NK-92 (cell line): ENCODE results near the gene TWIST1.

Experiments used
- DNase-seq: peaks from one replicate; lab custom pipeline; 2025; ENCODE audit not compliant: unreplicated experiment; lab: John Stamatoyannopoulos, UW

TWIST1 gene

DNA sequence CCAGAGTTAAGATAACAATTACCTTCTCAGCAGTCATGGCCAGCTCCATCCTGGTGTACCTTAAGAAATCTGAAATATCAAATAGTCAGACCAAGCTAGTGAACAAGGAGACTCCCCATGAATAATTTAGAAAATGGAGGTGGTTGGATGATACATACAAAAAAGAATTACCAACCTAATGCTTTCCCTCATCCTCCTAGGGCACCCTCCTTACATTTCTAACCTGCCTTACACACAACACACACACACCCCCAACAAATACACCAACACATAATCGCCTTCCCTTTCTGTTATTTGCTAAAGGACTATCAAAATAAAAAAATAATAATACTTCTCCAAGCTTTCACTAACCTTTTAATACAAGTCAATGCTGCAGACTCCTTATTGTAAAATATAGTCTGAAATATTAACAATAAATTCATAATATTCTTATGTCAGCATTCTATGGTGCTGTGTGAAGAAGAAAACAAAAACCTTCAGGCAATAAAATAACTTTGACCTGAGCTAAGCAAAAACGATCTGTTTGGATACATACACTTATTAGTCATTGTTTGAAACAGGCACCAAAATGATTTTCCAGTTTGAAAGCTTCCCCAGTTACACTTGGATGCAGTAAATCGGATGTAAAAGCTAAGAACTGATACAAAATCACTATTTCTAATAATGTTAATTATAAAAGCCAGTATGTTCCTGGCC lies 3.4 kb downstream of the TWIST1 start:
- no peak for DNase-seq

DNA sequence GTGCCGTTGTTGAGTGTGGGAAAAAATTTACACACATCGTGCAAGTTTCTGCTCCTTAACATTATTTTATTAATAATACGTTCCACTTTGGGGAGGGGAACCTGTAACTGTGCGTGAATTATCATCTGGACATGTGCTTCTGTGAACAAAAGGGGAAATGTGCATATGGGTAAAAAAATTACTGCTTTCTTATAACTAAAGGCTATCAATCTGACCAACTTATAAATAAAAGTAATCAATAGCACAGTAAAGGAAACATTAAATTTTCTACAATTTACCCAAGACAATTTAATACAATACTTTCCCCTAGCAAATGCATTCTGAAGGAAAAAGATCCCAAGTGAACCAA lies 4.5 kb downstream of the TWIST1 start:
- no peak for DNase-seq

DNA sequence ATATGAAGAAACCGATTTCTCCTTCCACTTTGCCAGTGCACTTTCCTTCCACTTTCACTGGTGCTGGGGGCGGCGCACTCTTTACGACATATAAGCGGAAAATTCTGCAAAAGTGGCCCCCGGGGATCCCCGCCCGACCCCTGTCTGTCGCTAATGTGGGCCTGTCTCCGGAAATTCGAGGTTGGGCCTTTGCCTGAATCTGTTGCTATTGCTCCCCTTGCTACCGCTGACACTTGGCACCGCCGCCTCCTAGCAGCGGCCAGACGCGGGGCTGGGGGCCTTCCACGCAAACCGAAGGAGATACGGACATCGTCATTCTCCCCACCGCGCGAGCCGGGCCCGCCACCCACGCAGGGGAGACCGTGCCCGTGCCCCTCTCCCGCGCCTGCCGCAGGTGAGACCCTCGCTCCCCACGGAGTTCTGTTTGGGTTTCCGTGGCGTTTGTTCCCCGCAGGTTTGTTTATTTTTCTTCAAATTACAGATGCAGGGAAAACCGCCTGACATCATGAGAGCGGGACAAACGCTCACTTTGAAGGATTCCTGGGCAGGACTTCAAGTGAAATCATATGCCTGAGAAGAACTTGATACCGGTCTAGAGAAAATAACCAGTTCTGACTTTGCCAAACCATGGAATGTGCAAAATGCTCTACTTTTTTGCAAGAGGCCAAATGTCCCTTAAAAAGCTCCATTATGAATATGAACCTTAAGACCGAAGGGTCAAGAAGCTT lies 5.0 kb downstream of the TWIST1 start:
- no peak for DNase-seq

DNA sequence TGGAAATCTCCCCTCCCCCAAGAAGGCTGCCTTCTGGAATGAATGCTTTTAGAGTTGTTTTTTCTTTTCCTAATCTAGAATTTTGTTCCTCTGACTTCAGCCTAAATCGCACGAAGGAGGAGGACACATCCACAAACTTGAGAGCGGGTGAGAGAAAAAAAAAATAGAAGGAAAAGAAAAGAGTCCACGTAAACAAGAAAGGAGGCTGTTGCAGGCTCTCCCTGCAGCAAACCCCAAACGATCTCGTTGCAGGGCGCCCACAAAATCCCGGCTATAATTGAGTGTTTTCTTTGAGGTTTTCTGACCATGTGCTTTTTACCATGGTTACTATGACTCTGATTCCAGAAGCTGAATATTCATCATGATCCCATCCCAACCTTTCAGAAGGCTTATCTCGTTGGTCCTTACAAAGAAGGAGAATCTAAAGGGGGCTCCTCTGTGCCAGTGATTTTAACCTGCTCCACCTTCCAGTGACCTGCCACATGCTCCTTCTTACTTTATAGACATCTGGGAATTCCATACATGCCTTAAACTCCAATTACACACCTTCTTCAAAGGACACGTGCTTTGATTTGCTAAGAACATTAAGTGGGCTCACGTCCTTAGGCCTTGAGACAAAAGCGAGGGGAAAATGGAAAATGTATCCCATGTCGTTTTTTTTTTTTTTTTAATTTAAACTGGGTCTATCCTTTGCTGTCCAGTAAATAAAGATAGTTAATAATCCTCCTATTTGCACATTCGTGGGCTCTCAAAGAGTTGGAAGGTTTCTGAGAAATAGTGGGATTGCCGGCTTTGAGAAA lies 5.8 kb downstream of the TWIST1 start:
- DNase-seq: no peak

DNA sequence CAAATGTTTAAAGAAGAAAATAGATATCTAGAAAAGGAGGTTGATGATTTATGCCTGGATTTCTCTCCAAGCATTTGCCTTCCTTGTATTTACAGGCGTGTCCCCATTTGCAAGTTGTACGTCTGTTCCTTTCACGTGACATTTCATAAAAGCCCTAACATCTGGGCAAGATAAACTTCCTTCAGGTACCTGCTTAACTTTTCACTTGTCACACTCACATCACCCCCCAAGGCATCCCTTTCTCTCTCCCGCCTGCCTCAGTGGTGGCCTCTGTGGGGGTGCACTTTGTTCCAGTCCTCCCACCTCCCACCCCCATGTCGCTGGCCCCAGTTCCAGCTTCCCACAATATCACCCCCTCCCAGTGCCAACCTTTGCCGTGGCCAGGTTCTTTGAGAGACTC lies 6.7 kb downstream of the TWIST1 start:
- DNase-seq: no peak

DNA sequence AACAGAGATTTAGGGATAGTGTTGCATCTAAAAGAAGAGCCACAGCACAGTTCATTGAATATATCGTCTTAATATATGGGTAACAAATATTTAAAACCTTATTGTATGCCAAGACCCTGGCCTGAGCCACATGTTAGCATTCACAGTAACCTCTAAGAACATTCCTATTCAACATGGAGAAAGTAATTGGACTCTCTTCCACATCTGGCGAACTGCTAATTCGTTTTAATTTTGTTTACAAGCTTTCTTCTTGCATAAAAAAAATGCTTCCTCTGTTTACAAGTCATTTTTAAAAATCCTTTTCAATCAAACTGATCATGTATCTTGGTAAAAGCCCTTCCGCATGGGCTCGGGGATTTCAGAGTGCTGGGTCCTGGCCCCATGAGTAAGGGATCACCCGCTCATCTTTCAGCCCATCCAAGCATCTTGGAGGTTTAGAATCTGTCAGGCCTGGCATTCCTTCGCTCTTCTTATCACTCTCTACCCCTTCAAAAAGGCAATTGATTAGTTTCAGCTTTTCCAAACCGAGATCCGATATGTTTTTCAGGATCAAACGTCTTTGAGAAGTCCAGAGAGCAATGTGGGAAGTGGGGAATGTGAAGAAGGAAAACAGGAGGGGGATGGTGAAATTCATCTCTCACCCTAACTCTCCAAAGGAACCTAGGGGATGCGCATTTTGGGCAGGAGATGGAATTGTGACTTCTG lies 7.3 kb downstream of the TWIST1 start:
- DNase-seq: no peak

DNA sequence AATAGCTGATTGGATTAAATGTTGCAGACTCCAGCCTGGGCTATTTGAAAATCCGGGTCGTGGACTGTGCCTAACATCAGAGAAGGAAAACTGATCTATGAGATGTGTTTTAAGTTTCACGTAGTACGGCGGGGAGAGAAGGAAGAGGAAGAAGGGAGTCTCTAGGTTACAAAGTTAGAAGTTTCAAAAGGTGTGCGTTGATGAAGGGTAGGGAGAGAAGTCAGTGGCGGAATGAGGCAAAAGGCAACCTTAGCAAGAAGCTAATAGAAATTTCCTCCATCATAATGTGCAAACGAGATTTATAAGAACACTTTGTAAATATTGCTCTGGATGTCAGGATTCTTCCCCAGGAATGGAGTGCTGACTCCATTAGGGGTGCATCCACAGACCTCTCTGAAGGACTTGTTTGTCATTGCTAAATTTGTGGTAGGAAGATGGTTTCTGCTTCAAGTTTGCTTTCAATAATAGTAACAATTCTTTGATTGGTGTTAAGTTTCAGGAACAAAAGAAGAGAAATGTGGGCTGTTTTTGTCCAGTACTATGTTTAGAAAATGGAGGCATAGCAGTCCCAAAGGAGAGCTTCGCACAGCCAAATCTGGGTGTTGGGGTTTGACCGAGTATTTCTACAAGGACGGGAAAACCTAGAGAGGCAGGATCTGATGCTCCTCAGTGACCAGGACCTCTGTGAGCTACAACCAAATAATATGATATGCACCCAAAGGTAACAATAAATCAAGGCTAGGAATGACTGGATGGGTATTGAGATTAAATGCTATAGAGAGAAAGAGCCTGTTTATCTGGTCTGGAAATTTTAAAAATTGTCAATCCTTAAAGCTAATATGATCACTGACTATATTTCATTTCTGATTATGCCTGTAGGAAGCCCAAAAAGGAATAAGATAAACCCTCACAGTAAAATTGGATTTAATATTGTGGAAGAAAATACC lies 8.2 kb downstream of the TWIST1 start:
- DNase-seq: no peak

DNA sequence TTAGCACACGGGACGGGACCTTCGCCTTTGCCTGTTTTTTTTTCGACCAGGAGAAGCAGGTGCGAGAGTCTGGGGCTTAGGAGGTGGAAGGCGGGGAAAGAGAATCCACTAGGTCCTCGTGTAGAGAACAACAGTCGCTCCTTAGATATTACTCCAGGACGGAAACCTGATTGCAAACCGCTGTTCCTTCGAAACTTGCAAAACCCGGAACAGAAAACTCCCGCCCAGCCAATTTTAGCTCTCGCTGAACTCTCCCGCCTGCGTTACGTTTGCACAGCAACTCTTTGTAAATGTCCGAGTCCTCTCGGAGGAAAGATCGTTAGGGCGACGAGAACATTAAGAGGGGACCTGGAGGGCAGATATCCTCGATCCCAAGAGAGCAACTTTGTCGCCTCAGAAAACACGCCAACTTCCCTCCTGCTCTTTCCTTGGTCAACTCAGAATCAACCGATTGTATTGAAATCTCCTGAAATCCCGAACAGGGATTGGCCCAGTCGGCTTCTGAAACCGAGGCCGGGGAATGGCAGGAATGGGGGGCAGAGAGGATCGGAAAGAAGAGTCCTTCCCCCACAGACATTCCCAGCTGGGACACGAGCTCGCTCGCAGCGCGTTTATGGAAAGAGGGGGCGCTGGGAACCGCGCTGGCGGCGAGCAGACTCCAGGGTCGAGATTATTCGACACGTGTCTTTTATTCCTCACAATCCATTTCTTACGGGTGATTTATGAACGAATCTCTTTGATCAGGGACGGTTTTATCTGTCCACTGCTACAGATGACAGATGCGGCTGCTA lies 9.9 kb downstream of the TWIST1 start:
- DNase-seq: no peak

DNA sequence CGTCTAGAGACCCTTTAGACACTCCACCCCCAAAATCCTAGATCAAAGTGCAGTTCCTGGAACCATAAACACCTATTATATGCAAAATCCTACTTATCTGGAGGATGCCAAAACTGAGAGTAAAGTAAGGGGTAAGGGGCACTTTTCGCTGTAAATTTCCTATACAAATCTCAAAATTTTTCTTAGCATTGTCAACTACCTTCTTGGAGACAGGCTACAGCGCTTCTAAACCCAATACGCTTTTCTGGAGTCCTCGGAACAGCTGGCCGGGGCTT lies 10.4 kb downstream of the TWIST1 start:
- no peak for DNase-seq

DNA sequence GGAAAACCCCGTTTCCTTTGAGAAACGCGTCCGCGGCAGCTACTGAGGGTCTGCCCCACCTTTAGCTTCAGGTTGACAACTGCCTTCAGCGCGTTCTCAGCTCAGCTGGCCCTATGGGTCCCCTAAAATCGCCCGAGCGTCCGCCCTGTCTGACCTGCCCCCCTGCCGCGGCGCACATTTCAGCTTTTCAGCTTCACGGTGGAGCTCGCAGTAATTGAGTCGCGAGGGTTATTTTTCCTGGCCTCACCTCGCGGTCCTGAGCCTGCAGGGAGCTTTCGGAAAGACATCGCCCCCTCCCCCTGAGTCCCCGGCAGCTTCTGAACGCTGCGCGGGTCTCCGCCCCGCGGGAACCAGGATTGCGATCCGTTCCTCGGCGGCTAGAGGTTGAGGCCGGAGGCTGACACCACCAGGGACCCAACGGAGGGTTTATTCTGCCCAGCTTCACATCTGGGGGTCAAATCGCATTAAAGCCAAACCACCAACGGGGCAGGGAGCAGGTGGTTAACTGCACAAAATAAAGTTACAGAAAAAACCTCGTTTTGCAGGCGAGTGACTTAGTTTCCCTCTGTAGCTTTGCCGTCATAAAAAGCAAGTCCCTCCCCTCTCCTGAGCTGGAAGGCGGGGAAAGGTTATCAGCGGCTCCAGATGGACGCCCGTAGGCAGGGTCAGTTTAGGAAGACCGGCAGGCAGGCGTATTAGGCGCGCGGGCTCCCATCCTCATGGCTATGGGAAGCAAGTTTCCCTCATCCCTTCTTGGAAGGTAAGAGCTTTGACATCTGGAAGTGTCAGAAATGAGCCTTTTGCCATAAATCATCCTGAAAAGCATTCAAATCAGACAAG lies 11.0 kb downstream of the TWIST1 start:
- no peak for DNase-seq

DNA sequence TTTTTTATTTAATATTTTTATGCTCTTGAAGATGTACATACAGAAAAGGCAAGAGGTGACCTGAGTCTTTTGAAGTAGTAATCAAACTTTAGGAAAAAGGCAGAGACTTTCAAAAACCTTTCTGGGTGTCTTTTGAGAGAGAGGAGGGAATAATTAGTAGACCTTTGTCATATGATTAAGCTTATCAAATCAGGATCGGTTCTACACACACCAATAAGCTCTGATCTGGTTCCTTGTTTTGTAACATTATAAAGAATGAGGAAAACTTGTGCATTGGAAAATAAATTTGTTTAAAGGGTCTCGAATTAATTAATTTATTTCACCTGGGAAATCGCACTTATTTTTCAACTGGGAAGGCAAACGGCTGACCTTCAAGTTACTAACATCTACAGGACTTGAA lies 11.9 kb downstream of the TWIST1 start:
- DNase-seq: no peak

DNA sequence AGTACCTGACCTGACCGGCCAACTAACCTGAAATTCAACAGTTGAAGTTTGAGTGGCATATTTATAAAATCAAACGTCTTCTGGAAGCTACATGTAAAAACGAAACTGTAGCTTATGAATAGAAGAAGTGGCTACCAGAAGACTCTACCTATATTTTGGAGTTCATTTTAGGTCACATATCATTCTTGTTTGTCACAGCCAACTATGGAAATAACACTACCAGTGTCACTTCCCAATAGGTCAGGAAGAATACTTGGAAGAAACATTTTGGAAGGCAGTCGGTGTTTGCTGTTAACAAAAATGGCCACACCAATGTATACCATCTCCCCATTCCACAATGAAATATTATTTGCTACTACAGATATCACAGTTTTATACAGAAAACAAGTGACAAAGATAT lies 12.6 kb downstream of the TWIST1 start:
- DNase-seq: no peak

DNA sequence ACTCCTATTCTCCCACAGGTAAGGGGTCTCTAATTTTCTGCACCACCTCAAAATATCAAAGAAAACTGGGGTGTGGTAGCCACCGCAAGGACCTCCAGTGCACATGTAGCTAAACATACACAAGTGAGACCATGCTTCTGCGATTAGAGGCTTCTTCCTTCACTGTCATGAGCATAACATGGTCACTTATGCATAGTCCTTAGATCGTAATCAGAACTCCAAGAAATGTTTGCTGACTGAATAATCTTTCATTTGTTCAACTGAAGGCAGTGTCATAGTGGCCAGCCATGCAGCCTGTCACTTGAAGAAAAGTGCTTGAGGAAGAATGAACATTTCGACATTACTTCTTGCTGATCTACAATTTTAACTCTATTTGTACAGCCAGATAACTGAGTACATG lies 14.6 kb downstream of the TWIST1 start:
- DNase-seq: no peak

DNA sequence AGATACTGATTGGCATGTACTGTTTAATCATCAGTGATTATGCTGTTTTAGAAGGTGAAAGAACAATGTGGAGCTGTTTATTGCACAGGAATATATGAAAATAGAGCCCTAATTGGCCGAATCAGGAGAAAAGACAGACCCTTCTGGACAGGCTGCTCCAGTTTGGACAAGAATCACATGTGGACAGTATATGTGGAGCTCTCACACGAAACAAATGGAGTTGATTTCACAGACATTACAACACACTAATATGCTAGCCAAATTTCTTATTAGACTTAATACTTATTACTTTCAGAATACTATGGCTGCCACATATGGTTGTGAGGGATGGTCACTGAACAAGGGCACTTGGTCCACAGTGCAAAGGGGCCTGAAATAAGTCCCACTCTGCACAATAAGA lies 15.5 kb downstream of the TWIST1 start:
- DNase-seq: no peak

DNA sequence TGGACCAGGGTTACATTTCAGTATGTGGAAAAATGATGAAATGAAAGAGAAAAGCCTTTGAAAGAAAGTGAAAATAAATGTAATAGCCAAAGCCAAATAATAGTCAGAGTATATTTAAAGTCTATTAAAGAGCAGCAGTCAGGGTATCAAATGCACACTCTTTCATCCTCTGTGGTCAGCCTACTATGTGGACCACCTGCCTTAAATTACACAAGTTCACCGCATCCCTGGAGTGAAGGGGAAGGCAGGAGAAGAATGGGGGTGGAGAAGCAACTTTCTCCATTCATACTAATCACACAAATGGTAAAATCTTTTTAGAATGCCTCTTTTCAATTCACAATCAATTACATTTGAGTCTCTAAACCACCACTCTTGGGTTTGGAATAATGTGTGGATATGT lies 16.0 kb downstream of the TWIST1 start:
- DNase-seq: no peak

DNA sequence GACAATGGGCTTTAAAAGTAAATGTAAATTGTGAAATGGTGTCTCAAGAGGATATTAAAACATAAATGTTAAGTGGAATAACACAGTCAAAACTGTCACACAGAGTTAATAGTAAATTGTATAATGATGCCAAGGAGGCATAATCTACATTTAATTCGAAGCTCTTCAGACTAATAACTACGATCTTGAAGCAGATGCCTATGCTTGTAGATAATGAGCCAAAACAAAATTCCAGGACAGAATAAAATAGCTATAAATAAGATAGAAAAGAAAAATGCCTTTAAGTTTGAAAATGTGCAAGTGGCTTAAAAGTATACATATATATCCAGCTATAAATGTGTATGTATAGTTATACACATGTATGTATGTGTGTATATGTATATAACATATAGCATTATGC lies 17.5 kb downstream of the TWIST1 start:
- DNase-seq: no peak

DNA sequence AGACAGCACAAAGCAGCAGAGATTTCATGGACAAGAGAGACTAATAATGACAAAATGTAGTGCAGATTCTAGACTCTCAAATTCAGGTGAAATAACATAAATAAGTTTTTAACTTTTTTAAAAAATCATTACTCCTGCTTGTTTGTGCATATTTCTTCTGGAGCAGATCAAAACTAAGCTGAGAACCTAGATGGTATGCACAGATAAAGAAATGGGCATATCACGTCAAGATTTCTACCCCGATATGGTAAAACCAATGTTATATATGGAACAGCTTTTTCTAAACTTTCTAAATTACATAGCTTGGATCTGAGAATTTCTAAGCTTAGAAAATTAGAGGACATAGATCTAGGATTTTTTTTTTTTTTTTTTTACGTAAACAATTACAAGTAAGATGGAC lies 18.2 kb downstream of the TWIST1 start:
- DNase-seq: no peak

DNA sequence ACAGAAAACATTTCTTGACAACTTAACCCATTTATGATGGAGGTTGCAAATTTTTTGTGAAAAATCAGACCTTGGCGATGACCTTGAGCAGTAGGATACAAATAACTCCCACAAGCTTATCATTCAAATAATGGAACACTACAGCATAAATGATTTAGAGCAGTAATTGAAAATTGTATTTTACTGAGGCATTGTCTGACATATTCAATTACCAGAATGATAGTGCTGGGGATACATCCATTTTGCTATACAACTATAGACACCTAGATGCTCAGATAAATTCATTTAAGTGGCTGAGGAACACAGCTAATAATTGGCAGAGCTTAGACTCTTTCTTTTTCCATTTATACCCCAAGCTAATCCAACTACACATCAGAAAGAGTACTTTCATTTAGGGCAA lies 18.9 kb downstream of the TWIST1 start:
- DNase-seq: no peak
